ENCODE data around the gene TYW1B. TPM values are rescaled to one million over a fixed set of nuclear protein-coding genes. Genes with fewer than 3 reads are reported as not detected.
"Not testable (repeated sequence)": the region's sequence is repeated elsewhere in the genome, so short reads cannot be mapped to it uniquely, and the experiment has no call there.

TYW1B gene
- total and polyA plus RNA-seq, 4 donors = 0.90 to 10.1 (median 1.6) TPM

DNA sequence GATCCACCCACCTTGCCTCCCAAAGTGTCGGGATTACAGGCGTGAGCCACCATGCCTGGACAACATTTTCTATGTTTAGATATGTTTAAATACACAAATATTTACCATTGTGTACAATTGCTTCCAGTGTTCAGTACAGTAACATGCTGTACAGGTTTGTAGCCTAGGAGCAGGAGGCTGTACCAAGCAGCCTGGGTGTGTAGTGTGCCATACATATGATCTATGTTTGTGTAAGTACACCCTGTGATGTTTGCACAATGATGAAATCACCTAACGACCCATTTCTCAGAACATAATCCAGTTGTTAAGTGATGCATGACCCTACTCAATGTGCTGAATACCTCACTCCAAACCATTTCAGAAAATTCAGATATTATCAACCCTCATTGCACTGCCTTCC lies 297.0 kb downstream of the TYW1B start:
- WGBS, 2 donors = 86 to 96% methylated on average over 2 of the region's 3 CpGs
- not testable (repeated sequence) for H3K4me3 ChIP-seq; DNase-seq; H3K9me3 ChIP-seq (ENCODE audit: control insufficient read depth in 4 of 4, insufficient read depth in 3 of 4, low read length in 3 of 4); H3K27me3 ChIP-seq (ENCODE audit: control insufficient read depth in 3 of 3, insufficient read depth in 3 of 3, low read length in 2 of 3); ATAC-seq (ENCODE audit: insufficient read depth, low FRiP score); H3K36me3 ChIP-seq (ENCODE audit: control insufficient read depth in 4 of 4, insufficient read depth in 4 of 4, low read length in 4 of 4); H3K27ac ChIP-seq (ENCODE audit: low read depth in 1 of 2, low read length in 1 of 2); H3K9ac ChIP-seq (ENCODE audit: insufficient read depth in 1 of 2, low read length in 2 of 2); H3K4me1 ChIP-seq (ENCODE audit: control insufficient read depth in 5 of 5, insufficient read depth in 5 of 5, low read length in 5 of 5)

Small RNAs within 50 kb of the gene (small RNA-seq; reads per million reads assigned to genes)
- gene AC211469.2 (ENCODE audit: low replicate concordance) = not detected
- gene MIR4650-2 (ENCODE audit: low replicate concordance) = not detected
- gene RN7SL377P (ENCODE audit: low replicate concordance) = not detected
- not detected for gene RN7SL625P (ENCODE audit: low replicate concordance)

Other genes starting within 250 kb of the TYW1B start
- gene POM121, start 96.9 kb upstream of the TYW1B start, total RNA-seq = 10 to 100 TPM; 15.4 to 38.0 TPM
- gene POM121, start 96.9 kb upstream of the TYW1B start, polyA plus RNA-seq = 10 to 100 TPM; 14.5 to 17.7 TPM
- 1 to 10 TPM in 1 of 2 donors, not detected in 1; 1.5 TPM for gene TRIM74, start 141.3 kb upstream of the TYW1B start, total RNA-seq
- under 1 TPM; 0.37 to 0.53 TPM for gene TRIM74, start 141.3 kb upstream of the TYW1B start, polyA plus RNA-seq
- gene SPDYE8, start 201.6 kb upstream of the TYW1B start, total RNA-seq = under 1 TPM in 1 of 2 donors, not detected in 1; 0.11 TPM
- not detected for gene SPDYE8, start 201.6 kb upstream of the TYW1B start, polyA plus RNA-seq
- gene SPDYE11, start 229.7 kb upstream of the TYW1B start, total RNA-seq = under 1 TPM in 1 of 2 donors, not detected in 1; 0.11 TPM
- not detected for gene SPDYE11, start 229.7 kb upstream of the TYW1B start, polyA plus RNA-seq